GM23338 (cell line): ENCODE results near the gene SLIT1. TPM values are rescaled to one million over a fixed set of nuclear protein-coding genes. Genes with fewer than 3 reads are reported as not detected.
A peak's percentile ranks its signal among the peaks of the same experiment; 100 is the strongest.

ENCODE experiments used
- ATAC-seq: fragments of 200-7000 bp; cut with Tn5 transposase; 3 replicates; pipeline ENCODE4 v1.9.1; 2020
- DNase-seq: peaks from one replicate; pipeline ENCODE4 v3.0.0-alpha.2; 2015; ENCODE audit warnings: low spot score
- H2AFZ ChIP-seq: fragments of 200-600 bp; sonication (generic); 2 replicates; pipeline ENCODE4 v1.8.0; 2016; ENCODE audit warnings: antibody characterized with exemption, mild to moderate bottlenecking, moderate library complexity
- H3F3A ChIP-seq: fragments of 200-600 bp; sonication (generic); replicated peaks from 2 replicates; pipeline ENCODE4 v1.8.0; 2017; ENCODE audit warnings: antibody characterized with exemption, mixed run types, low read depth
- H3K27ac ChIP-seq: fragments of 200-600 bp; sonication (generic); 2 replicates; pipeline ENCODE4 v1.6.1; 2016; ENCODE audit warnings: low read depth
- H3K27me3 ChIP-seq: fragments of 200-600 bp; sonication (generic); 2 replicates; pipeline ENCODE4 v1.8.0; 2016; ENCODE audit warnings: mild to moderate bottlenecking, mixed run types, moderate library complexity; ENCODE audit not compliant: insufficient read depth
- H3K36me3 ChIP-seq: fragments of 200-600 bp; sonication (generic); 2 replicates; pipeline ENCODE4 v1.8.0; 2016; ENCODE audit warnings: mild to moderate bottlenecking; ENCODE audit not compliant: insufficient read depth
- H3K4me1 ChIP-seq: fragments of 200-600 bp; sonication (generic); 2 replicates; pipeline ENCODE4 v1.8.0; 2016; ENCODE audit warnings: mild to moderate bottlenecking, moderate library complexity; ENCODE audit not compliant: insufficient read depth
- H3K4me2 ChIP-seq: fragments of 200-600 bp; sonication (generic); 2 replicates; pipeline ENCODE4 v1.7.1; 2017; ENCODE audit warnings: mixed run types
- H3K4me3 ChIP-seq: fragments of 200-600 bp; sonication (generic); 2 replicates; pipeline ENCODE4 v1.6.1; 2016; ENCODE audit warnings: mixed run types
- H3K79me2 ChIP-seq: fragments of 200-600 bp; sonication (generic); replicated peaks from 2 replicates; pipeline ENCODE4 v1.8.0; 2017; ENCODE audit warnings: mild to moderate bottlenecking; ENCODE audit not compliant: insufficient read depth
- H3K9me2 ChIP-seq: fragments of 200-600 bp; sonication (generic); 2 replicates; pipeline ENCODE4 v1.8.0; 2017; ENCODE audit not compliant: insufficient read depth
- H4K20me1 ChIP-seq: fragments of 200-600 bp; sonication (generic); replicated peaks from 2 replicates; pipeline ENCODE4 v1.8.0; 2017; ENCODE audit warnings: mild to moderate bottlenecking; ENCODE audit not compliant: insufficient read depth
- H3K27ac Mint-ChIP-seq: 2 replicates; pipeline ENCODE4 v1.8.0; 2020; ENCODE audit warnings: inconsistent platforms, mild to moderate bottlenecking, moderate library complexity, mixed read lengths
- H3K27me3 Mint-ChIP-seq: 3 replicates; pipeline ENCODE4 v1.8.0; 2022; ENCODE audit warnings: low read depth, mild to moderate bottlenecking, moderate library complexity, mixed read lengths, inconsistent platforms; ENCODE audit not compliant: insufficient read depth, poor library complexity
- H3K36me3 Mint-ChIP-seq: 3 replicates; pipeline ENCODE4 v1.8.0; 2021; ENCODE audit warnings: low read depth, mild to moderate bottlenecking, inconsistent platforms, moderate library complexity, mixed read lengths
- H3K4me1 Mint-ChIP-seq: 3 replicates; pipeline ENCODE4 v1.8.0; 2020; ENCODE audit warnings: mild to moderate bottlenecking, inconsistent platforms, mixed read lengths
- H3K4me3 Mint-ChIP-seq: 3 replicates; pipeline ENCODE4 v1.8.0; 2021; ENCODE audit warnings: moderate library complexity, mild to moderate bottlenecking, inconsistent platforms, mixed read lengths
- H3K9me3 Mint-ChIP-seq: 3 replicates; pipeline ENCODE4 v1.8.0; 2020; ENCODE audit warnings: moderate library complexity, mild to moderate bottlenecking, inconsistent platforms, mixed read lengths
- CREB1 ChIP-seq: fragments of 250-450 bp; sonication (Bioruptor Pico); IDR thresholded peaks from 2 replicates; pipeline ENCODE4 v1.5.0; 2020; ENCODE audit warnings: low read depth, mild to moderate bottlenecking, moderate library complexity
- ETS1 ChIP-seq: IDR thresholded peaks from 2 replicates; pipeline ENCODE4 v1.6.1; 2016; ENCODE audit warnings: antibody characterized with exemption
- EZH2 ChIP-seq: fragments of 200-600 bp; sonication (generic); IDR thresholded peaks from one replicate; pipeline ENCODE4 v1.8.0; 2017; ENCODE audit warnings: antibody characterized with exemption, mild to moderate bottlenecking, low read depth; ENCODE audit not compliant: unreplicated experiment
- EZH2phosphoT487 ChIP-seq: fragments of 200-600 bp; sonication (generic); IDR thresholded peaks from one replicate; pipeline ENCODE4 v1.8.1; 2018; ENCODE audit warnings: antibody characterized with exemption; ENCODE audit not compliant: unreplicated experiment
- JUNB ChIP-seq: IDR thresholded peaks from one replicate; pipeline ENCODE4 v1.6.1; 2016; ENCODE audit warnings: antibody characterized with exemption; ENCODE audit not compliant: unreplicated experiment
- NANOG ChIP-seq: IDR thresholded peaks from 2 replicates; pipeline ENCODE4 v1.6.1; 2016; ENCODE audit warnings: antibody characterized with exemption, borderline replicate concordance
- POLR2AphosphoS5 ChIP-seq: IDR thresholded peaks from 2 replicates; pipeline ENCODE4 v1.6.1; 2016; ENCODE audit warnings: antibody characterized with exemption, low read depth
- STAT1 ChIP-seq: IDR thresholded peaks from one replicate; pipeline ENCODE4 v1.6.1; 2016; ENCODE audit warnings: antibody characterized with exemption; ENCODE audit not compliant: unreplicated experiment
- ZNF114 ChIP-seq: fragments of 250-450 bp; sonication (Bioruptor Pico); IDR thresholded peaks from 2 replicates; pipeline ENCODE4 v1.5.0; 2020; ENCODE audit warnings: mild to moderate bottlenecking, moderate library complexity
- ZNF331 ChIP-seq: fragments of 250-450 bp; sonication (Bioruptor Pico); IDR thresholded peaks from 2 replicates; pipeline ENCODE4 v1.5.0; 2020; ENCODE audit warnings: low read depth, mild to moderate bottlenecking, moderate library complexity
- polyA plus RNA-seq: library from polyadenylated mRNA; unstranded; fragments of >200 nt; fragmentation: Nextera tagmentation; extraction: Ambion mirVana; gene quantifications from 2 replicates; pipeline ENCODE4 v1.2.1, GENCODE V29; 2016
- total RNA-seq: library from RNA; depleted of rRNA; stranded (reverse); fragments of >200 nt; shearing (Covaris generic); gene quantifications from 2 replicates; pipeline ENCODE4 v1.2.3, GENCODE V29; 2014
- TF ChIP-seq, protein P1 (sequence below), 2 experiments: fragments of 200-600 bp in 1 of 2; sonication (generic) in 1 of 2; conservative IDR thresholded peaks; 2 replicates each; pipeline versions ENCODE4 v1.5.1 to v1.6.1; 2016 to 2017; ENCODE audit warnings: antibody characterized with exemption in 2 of 2, low read depth in 2 of 2, mild to moderate bottlenecking in 2 of 2, moderate library complexity in 1 of 2
- TF ChIP-seq, protein P2 (sequence below): fragments of 250-450 bp; sonication (Bioruptor Pico); IDR thresholded peaks from 2 replicates; pipeline ENCODE4 v1.5.0; 2020; ENCODE audit warnings: mild to moderate bottlenecking, moderate library complexity
- TF ChIP-seq, protein P3 (sequence below): IDR thresholded peaks from one replicate; pipeline ENCODE4 v1.6.1; 2018; ENCODE audit warnings: antibody characterized with exemption; ENCODE audit not compliant: unreplicated experiment

SLIT1 gene
- total and polyA plus RNA-seq, 2 experiments from 2014 or later, result 0.76 to 1.7 TPM

DNA sequence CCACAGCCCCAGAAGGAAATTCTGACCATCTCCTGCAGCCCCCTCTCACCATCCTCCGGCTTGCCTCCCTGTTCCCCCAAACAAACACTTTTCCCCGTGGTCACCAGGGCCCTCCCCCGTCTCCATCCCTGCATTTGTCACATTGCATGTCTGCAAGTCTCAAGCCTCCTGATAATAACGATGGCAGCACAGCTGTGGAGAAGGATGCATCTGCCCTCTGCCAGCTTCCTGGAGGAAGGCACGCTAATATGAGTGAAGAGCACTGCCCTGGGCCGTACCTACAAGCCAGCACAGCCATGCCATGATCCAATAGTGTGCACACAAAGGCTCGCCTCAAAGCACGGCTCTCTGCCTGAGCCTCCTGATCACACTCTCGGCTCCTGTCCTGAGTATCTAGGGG is 98.5 kb downstream of the SLIT1 start:
- no peaks in the 10 kb centered on the region for H3K36me3 Mint-ChIP-seq
- peaks cover 4% of the 10 kb centered on the region; the same call in 1 of the 2 replicates for H3K4me1 ChIP-seq
- ATAC-seq, result no peak

More for the DNA sequence above, 98.5 kb downstream of the SLIT1 start:
- no peak overlapping the region for H3K4me3 Mint-ChIP-seq
- peaks cover 2% of the 10 kb centered on the region for H3K27me3 Mint-ChIP-seq
- H3F3A ChIP-seq, result no peaks in the 10 kb centered on the region
- H4K20me1 ChIP-seq, result no peaks in the 10 kb centered on the region
- no peaks in the 10 kb centered on the region for H3K36me3 ChIP-seq
- no peaks in the 10 kb centered on the region; the same call in 2 of the 3 replicates for H3K9me3 Mint-ChIP-seq
- H3K4me3 ChIP-seq, result no peak overlapping the region
- no peaks in the 10 kb centered on the region for H3K79me2 ChIP-seq
- H3K27ac Mint-ChIP-seq, result no peak overlapping the region
- no peaks in the 10 kb centered on the region for H3K9me2 ChIP-seq
- no peaks in the 10 kb centered on the region for H3K27me3 ChIP-seq
- no peak for TF ChIP-seq ETS1
- TF ChIP-seq, protein P1, sequence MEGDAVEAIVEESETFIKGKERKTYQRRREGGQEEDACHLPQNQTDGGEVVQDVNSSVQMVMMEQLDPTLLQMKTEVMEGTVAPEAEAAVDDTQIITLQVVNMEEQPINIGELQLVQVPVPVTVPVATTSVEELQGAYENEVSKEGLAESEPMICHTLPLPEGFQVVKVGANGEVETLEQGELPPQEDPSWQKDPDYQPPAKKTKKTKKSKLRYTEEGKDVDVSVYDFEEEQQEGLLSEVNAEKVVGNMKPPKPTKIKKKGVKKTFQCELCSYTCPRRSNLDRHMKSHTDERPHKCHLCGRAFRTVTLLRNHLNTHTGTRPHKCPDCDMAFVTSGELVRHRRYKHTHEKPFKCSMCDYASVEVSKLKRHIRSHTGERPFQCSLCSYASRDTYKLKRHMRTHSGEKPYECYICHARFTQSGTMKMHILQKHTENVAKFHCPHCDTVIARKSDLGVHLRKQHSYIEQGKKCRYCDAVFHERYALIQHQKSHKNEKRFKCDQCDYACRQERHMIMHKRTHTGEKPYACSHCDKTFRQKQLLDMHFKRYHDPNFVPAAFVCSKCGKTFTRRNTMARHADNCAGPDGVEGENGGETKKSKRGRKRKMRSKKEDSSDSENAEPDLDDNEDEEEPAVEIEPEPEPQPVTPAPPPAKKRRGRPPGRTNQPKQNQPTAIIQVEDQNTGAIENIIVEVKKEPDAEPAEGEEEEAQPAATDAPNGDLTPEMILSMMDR (conservative IDR thresholded peaks at IDR 0.05; ENCODE audit: low read depth in 2 of 2), result no peak
- TF ChIP-seq CREB1, result no peak
- no peak for TF ChIP-seq EZH2
- TF ChIP-seq JUNB, result no peak
- TF ChIP-seq, protein P2, sequence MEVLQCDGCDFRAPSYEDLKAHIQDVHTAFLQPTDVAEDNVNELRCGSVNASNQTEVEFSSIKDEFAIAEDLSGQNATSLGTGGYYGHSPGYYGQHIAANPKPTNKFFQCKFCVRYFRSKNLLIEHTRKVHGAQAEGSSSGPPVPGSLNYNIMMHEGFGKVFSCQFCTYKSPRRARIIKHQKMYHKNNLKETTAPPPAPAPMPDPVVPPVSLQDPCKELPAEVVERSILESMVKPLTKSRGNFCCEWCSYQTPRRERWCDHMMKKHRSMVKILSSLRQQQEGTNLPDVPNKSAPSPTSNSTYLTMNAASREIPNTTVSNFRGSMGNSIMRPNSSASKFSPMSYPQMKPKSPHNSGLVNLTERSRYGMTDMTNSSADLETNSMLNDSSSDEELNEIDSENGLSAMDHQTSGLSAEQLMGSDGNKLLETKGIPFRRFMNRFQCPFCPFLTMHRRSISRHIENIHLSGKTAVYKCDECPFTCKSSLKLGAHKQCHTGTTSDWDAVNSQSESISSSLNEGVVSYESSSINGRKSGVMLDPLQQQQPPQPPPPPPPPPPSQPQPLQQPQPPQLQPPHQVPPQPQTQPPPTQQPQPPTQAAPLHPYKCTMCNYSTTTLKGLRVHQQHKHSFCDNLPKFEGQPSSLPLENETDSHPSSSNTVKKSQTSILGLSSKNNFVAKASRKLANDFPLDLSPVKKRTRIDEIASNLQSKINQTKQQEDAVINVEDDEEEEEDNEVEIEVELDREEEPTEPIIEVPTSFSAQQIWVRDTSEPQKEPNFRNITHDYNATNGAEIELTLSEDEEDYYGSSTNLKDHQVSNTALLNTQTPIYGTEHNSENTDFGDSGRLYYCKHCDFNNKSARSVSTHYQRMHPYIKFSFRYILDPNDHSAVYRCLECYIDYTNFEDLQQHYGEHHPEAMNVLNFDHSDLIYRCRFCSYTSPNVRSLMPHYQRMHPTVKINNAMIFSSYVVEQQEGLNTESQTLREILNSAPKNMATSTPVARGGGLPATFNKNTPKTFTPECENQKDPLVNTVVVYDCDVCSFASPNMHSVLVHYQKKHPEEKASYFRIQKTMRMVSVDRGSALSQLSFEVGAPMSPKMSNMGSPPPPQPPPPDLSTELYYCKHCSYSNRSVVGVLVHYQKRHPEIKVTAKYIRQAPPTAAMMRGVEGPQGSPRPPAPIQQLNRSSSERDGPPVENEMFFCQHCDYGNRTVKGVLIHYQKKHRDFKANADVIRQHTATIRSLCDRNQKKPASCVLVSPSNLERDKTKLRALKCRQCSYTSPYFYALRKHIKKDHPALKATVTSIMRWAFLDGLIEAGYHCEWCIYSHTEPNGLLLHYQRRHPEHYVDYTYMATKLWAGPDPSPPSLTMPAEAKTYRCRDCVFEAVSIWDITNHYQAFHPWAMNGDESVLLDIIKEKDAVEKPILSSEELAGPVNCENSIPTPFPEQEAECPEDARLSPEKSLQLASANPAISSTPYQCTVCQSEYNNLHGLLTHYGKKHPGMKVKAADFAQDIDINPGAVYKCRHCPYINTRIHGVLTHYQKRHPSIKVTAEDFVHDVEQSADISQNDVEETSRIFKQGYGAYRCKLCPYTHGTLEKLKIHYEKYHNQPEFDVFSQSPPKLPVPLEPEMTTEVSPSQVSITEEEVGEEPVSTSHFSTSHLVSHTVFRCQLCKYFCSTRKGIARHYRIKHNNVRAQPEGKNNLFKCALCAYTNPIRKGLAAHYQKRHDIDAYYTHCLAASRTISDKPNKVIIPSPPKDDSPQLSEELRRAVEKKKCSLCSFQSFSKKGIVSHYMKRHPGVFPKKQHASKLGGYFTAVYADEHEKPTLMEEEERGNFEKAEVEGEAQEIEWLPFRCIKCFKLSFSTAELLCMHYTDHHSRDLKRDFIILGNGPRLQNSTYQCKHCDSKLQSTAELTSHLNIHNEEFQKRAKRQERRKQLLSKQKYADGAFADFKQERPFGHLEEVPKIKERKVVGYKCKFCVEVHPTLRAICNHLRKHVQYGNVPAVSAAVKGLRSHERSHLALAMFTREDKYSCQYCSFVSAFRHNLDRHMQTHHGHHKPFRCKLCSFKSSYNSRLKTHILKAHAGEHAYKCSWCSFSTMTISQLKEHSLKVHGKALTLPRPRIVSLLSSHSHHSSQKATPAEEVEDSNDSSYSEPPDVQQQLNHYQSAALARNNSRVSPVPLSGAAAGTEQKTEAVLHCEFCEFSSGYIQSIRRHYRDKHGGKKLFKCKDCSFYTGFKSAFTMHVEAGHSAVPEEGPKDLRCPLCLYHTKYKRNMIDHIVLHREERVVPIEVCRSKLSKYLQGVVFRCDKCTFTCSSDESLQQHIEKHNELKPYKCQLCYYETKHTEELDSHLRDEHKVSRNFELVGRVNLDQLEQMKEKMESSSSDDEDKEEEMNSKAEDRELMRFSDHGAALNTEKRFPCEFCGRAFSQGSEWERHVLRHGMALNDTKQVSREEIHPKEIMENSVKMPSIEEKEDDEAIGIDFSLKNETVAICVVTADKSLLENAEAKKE (CRISPR knock-in tag), result no peak
- no peak for TF ChIP-seq ZNF114 (CRISPR knock-in tag)
- no peak for TF ChIP-seq ZNF331 (CRISPR knock-in tag)
- no peak for TF ChIP-seq EZH2phosphoT487
- TF ChIP-seq, protein P3, sequence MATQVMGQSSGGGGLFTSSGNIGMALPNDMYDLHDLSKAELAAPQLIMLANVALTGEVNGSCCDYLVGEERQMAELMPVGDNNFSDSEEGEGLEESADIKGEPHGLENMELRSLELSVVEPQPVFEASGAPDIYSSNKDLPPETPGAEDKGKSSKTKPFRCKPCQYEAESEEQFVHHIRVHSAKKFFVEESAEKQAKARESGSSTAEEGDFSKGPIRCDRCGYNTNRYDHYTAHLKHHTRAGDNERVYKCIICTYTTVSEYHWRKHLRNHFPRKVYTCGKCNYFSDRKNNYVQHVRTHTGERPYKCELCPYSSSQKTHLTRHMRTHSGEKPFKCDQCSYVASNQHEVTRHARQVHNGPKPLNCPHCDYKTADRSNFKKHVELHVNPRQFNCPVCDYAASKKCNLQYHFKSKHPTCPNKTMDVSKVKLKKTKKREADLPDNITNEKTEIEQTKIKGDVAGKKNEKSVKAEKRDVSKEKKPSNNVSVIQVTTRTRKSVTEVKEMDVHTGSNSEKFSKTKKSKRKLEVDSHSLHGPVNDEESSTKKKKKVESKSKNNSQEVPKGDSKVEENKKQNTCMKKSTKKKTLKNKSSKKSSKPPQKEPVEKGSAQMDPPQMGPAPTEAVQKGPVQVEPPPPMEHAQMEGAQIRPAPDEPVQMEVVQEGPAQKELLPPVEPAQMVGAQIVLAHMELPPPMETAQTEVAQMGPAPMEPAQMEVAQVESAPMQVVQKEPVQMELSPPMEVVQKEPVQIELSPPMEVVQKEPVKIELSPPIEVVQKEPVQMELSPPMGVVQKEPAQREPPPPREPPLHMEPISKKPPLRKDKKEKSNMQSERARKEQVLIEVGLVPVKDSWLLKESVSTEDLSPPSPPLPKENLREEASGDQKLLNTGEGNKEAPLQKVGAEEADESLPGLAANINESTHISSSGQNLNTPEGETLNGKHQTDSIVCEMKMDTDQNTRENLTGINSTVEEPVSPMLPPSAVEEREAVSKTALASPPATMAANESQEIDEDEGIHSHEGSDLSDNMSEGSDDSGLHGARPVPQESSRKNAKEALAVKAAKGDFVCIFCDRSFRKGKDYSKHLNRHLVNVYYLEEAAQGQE, result no peak
- no peak for TF ChIP-seq POLR2AphosphoS5
- TF ChIP-seq NANOG, result no peak
- TF ChIP-seq STAT1, result no peak
- no peak overlapping the region for H3K4me2 ChIP-seq
- H3K27ac ChIP-seq, result no peak overlapping the region
- DNase-seq, result no peak
- peak overlapping the region; percentile 53 for H2AFZ ChIP-seq
- peaks cover 24% of the 10 kb centered on the region for H3K4me1 Mint-ChIP-seq
